ENCODE measurements around the gene RYR1.

RYR1 gene
- 2.2 to 14.1 (median 3.5) reads per million in 17 experiments for total RNA-seq

DNA sequence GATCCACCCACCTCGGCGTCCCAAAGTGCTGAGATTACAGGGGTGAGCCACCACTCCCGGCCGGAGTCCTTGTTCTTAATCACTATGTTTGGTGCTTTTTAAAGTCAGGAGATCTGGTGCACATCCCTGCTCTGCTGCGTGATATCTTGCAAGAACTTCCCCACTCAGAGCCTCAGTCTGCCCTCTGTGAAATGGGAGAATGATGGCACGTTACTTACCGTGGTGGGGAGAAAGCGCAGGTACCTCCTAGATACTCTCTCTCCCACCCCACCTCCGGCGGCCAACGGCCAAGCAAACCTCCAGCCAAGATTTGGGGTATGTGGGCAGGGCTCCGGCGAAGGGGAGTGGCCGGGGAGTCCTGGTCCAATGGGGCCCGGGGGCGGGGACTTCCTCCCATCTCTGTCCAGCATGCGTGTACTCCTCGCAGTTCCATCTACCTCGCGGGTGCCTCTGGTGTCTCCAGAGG is at the start of gene RYR1:
TSS of gene RYR1 (plus strand) at position 424 of the 466 bp plus-strand sequence. CDS start 139 bp downstream, outside the sequence.
- peak; percentile 23 to 72 (median 52) for DNase-seq

DNA sequence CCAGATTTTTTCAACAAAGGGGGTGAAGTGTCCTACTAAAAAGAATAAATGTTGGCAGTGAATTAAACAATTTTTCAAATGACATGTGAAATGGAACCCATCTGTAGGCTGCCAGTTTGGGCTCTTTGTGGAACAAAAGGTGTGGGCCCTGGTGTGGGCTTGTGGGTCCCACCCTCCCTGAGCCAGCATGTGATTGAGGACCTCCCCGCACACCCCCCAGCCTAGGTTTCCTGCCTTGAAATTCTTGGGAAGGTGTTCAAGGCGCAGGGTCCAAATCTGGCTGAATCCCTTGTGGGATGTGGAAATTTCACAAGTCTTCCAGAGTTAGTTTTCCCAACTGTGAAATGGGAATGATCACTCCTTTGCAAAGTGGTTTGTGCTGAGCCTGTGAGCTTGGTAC is 49.7 kb upstream of the RYR1 start:
- DNase-seq = no peak

- DNase-seq = peak in 1 of 4 experiments; percentile 22
These were observed 49.1 kb upstream of the RYR1 start for GRCh38 chr19:38384209-38385027.

DNA sequence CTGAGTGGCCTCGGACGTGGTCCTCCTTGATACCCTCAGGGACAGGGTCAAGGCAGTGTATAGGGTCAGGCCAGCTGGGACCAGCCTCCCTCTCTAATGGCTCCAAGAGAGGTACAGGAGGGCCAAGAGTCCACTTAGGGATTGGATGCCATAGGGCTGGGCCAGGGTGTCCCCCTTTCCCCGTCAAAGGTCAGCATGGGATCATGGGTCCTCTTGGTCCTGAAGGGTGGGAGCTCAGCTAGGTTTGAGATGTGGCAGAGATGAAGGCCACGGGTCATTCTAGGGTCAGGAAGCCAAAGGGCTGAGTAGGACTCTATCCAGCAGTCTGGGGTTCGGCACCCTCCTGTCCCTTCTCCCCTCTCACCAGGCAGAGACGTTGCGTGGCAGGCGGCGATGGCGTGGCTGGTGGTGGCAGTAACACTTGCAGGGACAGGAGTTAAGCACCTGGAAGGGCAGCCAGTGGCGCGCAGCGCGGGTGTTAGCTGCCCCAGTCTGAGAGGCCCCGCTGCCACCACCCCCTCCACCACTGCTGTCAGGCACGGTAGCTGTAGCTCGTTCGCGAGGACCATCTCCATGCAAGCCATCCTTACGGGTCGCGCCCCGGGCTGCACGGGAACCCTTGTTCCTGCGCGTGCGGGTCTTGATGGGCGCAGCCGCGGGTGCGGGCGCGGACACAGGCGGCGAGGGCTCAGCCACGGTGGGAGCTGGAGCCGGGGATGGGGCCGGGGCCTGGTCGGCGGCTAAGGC is 48.3 kb upstream of the RYR1 start:
- DNase-seq = peak in 1 of 4 experiments; percentile 8

- DNase-seq = peak in 2 of 4 experiments; percentile 10 to 36
These were observed 47.7 kb upstream of the RYR1 start for GRCh38 chr19:38385804-38386257.

GRCh38 chr19:38386300-38386970 is 47.1 kb upstream of the RYR1 start:
- no peak for DNase-seq

DNA sequence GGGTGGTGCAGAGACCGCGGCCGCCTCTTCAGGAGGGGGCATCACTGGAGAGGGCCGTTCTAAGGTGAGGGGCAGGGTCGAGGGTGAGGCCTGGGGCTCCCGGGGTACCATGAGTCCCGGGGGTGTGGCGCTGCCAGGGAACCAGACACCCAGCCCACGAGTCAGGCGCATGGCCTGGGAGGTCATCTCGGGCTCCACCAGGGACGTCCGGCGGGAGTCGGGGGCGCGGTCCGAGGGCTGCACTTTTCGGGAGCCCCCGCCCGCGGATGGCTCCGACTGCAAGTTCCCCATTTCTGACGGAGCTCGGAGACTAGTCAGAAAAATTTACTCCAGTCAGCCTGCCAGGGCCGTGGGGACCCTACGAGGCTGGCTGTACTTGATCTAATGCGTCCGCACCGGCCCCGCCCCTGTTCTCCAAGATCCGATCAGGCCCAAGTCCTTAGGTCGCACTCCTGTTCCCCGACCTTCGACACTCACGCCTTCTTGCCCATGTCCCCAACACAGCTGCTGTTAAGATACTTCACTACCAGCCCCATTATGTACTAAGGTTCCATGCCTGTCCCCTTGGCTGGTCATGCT is 46.4 kb upstream of the RYR1 start:
- peak; percentile 65 to 90 (median 83) for DNase-seq

DNA sequence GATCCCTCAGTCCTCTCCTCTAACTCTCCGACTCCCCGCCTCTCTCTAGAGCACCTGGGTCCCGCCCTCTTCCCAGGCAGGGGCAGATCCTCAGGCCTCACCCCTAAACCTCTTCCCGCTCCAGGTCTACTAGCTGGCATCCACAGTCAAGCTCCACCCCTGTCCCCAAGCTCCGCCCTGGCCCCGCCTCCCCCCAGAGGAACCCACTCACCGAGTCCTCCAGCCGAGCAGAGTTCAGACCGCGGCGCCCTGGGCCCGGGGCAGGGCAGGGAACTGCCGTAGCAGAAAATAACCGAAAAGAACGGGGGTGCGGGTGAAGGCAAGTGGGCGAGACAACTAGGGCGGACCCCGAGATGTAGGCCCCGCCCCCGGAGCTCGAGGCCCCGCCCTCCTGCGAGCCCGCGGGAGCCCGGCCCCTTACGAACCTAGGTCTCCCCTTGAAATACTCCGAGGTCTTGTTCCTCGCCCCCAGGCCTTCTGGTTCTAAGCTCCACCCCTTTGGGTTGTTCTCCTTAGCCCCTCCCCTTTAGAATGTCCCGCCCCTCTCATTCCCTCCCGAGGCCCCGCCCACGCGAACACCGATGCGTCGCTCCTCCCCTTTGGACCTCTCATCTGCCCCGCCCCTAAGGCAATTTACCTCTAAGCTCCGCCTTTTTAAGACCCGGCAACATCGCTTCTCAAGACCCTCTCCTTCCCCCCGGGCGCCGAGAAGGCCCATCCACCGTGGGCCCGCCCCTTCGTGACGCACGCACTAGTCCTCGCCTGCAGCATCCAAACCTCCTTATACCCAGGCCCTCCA is 45.7 kb upstream of the RYR1 start, which contains the start of gene GGN:
TSS of gene GGN (minus strand) at position 485 of the 799 bp plus-strand sequence. CDS start 773 bp downstream, outside the sequence.
- peak; percentile 64 to 82 (median 74) for DNase-seq

- peak in 1 of 4 experiments; percentile 17 for DNase-seq
These were observed 45.0 kb upstream of the RYR1 start, which contains the start of gene SPRED3 for GRCh38 chr19:38388349-38389100. Gene SPRED3 (plus strand): TSS chr19:38388697. CDS start chr19:38390303, 1,606 bp downstream.

- DNase-seq = peak; percentile 20 to 48 (median 40)
These were observed 44.2 kb upstream of the RYR1 start for GRCh38 chr19:38389101-38389925.

- no peak for DNase-seq
These were observed 43.2 kb upstream of the RYR1 start for GRCh38 chr19:38389957-38390924.

DNA sequence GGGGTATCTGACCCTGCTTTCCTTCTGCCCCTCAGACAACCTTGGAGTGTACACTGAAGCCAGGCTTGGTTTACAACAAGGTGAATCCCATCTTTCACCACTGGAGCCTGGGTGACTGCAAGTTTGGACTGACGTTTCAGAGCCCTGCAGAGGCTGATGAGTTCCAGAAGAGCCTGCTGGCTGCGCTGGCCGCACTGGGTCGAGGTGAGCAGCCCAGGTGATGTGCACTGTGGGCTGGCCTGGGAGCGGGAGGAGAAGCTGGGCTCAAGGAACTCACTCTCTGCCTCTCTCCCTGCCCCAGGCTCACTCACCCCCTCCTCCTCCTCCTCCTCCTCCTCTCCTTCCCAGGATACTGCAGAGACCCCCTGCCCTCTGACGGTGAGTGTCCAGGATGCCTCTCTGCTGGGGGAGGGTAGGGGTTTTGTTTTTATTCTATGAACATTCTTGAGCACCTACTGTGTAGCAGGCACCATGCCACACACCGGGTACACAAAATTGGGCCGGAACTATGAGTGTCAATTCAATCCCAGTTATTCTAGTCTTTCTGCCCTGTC is 41.5 kb upstream of the RYR1 start:
- no peak for DNase-seq

DNA sequence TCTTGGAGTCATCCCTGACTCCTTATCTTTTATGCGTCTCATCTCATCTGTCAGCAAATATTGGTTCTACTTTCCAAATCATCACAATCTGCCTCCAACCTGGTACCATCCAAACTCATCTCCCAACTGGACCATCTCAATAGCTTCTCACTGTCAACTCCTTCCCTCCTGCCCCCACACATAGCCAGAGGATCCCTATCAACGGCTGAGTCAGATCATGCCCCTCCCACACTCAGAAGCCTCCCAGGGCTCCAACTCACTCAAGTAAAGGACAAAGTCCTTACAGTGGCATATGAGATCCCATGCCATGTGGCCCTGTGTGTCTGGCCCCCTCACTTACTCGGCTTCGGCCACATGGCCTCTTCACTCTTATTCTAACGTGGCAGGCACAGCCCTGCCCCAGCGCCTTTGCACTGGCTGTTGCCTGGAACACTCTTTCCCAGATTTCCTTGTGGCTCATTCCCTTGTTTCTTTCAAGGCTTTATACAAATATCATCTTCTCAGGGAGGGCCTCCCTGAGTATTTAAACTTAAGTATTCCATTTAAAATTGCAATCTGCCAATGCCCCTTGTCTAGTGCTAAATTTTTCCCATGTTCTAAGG is 40.7 kb upstream of the RYR1 start:
- DNase-seq = peak; percentile 63 to 71 (median 68)

DNA sequence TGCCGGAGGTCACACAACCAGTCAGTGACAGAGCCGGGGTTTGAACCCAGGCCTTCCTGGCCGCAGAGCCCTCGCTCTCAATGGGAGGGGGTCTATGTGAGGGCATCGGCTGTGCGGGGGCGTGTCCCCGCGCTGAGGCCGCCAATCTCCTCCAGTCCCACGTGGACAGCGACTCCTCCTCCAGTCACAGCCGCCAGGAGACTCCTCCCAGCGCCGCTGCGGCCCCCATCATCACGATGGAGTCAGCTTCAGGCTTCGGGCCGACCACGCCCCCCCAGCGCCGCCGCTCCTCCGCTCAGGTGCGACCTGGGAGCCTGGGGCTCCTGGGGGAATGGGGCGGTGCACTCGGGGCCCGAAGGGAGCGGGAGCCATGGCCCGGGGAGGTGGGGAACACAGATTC is 39.0 kb upstream of the RYR1 start:
- peak in 1 of 4 experiments; percentile 37 for DNase-seq

DNA sequence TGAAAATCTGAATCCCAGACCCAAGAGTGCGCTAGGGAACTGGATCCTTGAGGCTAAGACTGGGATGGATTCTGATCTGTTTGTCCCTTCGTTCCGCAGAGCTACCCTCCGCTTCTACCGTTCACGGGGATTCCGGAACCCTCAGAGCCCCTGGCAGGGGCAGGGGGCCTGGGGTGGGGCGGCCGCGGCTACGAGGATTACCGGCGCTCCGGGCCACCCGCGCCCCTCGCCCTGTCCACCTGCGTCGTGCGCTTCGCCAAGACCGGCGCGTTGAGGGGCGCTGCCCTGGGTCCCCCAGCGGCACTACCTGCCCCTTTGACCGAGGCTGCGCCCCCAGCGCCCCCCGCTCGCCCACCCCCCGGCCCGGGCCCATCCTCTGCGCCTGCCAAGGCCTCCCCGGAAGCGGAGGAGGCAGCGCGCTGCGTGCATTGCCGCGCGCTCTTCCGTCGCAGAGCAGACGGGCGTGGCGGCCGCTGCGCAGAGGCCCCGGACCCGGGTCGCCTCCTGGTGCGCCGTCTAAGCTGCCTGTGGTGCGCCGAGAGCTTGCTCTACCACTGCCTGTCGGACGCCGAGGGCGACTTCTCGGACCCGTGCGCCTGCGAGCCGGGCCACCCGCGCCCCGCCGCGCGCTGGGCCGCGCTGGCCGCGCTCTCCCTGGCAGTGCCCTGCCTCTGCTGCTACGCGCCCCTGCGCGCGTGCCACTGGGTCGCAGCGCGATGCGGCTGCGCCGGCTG is 37.9 kb upstream of the RYR1 start:
- DNase-seq = peak in 1 of 4 experiments; percentile 39

DNA sequence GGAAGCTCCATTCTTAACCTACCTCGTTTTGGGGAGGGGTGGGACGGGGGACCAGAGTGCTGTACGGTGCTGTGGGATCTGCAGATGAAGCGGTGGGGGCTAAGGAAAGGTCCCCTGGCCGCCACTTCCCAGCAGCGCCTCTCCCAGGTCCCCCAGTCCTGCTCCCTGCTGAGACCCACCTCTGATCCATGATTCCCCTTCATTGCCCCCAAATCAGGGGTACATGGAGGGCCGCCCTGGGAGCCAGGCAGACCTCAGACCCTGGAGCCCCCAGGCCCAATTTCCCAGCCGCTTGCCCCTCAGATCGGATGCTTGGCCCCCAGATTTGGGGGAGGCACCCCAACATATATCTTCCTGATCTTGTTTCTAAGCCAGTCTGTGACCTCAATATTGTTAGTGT is 34.4 kb upstream of the RYR1 start:
- DNase-seq = no peak

DNA sequence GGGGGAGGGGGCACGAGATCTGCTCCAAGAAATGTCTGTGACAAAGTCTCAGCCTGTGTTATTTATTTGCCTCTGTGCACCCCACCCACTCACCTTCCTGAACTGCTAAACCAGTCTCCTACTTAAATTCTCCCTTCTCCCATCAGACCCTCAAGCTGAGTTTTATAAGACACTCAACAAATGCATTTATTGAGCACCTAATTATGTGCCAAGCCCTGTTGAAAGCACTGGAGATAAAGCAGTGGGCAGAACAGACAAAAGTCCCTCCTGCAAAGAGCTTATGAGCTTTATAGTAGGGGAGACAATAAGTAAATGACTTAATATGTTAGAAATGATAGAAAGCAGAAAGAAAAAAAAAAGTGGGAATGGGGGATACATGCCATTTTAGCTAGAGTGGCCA is 34.0 kb upstream of the RYR1 start:
- DNase-seq = no peak
